Nephron progenitor cell (in vitro differentiated cells): ENCODE results near the gene ELK3.
A peak's percentile ranks its signal among the peaks of the same experiment; 100 is the strongest.

Experiments used
- DNase-seq: peaks from one replicate; pipeline ENCODE4 v3.0.0; 2021
- H3K27ac Mint-ChIP-seq: 2 replicates; pipeline ENCODE4 v1.8.0; 2021; ENCODE audit warnings: mild to moderate bottlenecking, moderate library complexity, mixed read lengths
- H3K27me3 Mint-ChIP-seq: 2 replicates; pipeline ENCODE4 v1.8.0; 2021; ENCODE audit warnings: mild to moderate bottlenecking, low read depth, mixed read lengths; ENCODE audit not compliant: poor library complexity
- H3K36me3 Mint-ChIP-seq: 2 replicates; pipeline ENCODE4 v1.8.0; 2021; ENCODE audit warnings: low read depth, mixed read lengths
- H3K4me1 Mint-ChIP-seq: 2 replicates; pipeline ENCODE4 v1.8.0; 2021; ENCODE audit warnings: mixed read lengths
- H3K4me3 Mint-ChIP-seq: 2 replicates; pipeline ENCODE4 v1.8.0; 2021; ENCODE audit warnings: mild to moderate bottlenecking, moderate library complexity, mixed read lengths
- H3K9me3 Mint-ChIP-seq: 2 replicates; pipeline ENCODE4 v1.8.0; 2021; ENCODE audit warnings: mild to moderate bottlenecking, moderate library complexity, mixed read lengths
- CTCF ChIP-seq: fragments of 200-600 bp; sonication (generic); IDR thresholded peaks from 2 replicates; pipeline ENCODE4 v1.5.0; 2021; ENCODE audit warnings: antibody characterized with exemption

ELK3 gene

GRCh38 chr12:96218989-96219678, 25.0 kb downstream of the ELK3 start:
- no peak for TF ChIP-seq CTCF
- H3K36me3 Mint-ChIP-seq = peaks cover 52% of the 10 kb centered on the region
- DNase-seq = no peak
- H3K27ac Mint-ChIP-seq = no peak overlapping the region
- peaks cover 39% of the 10 kb centered on the region for H3K4me1 Mint-ChIP-seq
- H3K9me3 Mint-ChIP-seq = no peaks in the 10 kb centered on the region
- H3K4me3 Mint-ChIP-seq = no peak overlapping the region
- H3K27me3 Mint-ChIP-seq = no peaks in the 10 kb centered on the region

GRCh38 chr12:96219700-96220206, 25.6 kb downstream of the ELK3 start:
- Mint-ChIP-seq H3K4me1 (peaks cover 34% of the 10 kb centered on the region), H3K27me3 (no peaks in the 10 kb centered on the region), H3K27ac (peak overlapping the region; percentile 70), H3K36me3 (peaks cover 56% of the 10 kb centered on the region), H3K9me3 (no peaks in the 10 kb centered on the region), H3K4me3 (no peak overlapping the region)
- no peak for DNase-seq
- no peak for TF ChIP-seq CTCF

- TF ChIP-seq CTCF = no peak
- Mint-ChIP-seq H3K27me3 (no peaks in the 10 kb centered on the region), H3K4me1 (peaks cover 23% of the 10 kb centered on the region), H3K36me3 (peaks cover 61% of the 10 kb centered on the region), H3K27ac (no peak overlapping the region), H3K4me3 (no peak overlapping the region), H3K9me3 (no peaks in the 10 kb centered on the region)
- no peak for DNase-seq
Measured at GRCh38 chr12:96220902-96221301, 26.7 kb downstream of the ELK3 start.

GRCh38 chr12:96221391-96221790, 27.2 kb downstream of the ELK3 start:
- H3K4me1 Mint-ChIP-seq = peaks cover 19% of the 10 kb centered on the region
- no peaks in the 10 kb centered on the region for H3K9me3 Mint-ChIP-seq
- DNase-seq = no peak
- peaks cover 61% of the 10 kb centered on the region for H3K36me3 Mint-ChIP-seq
- H3K4me3 Mint-ChIP-seq = no peak overlapping the region
- no peak for TF ChIP-seq CTCF
- H3K27me3 Mint-ChIP-seq = no peaks in the 10 kb centered on the region
- no peak overlapping the region for H3K27ac Mint-ChIP-seq

GRCh38 chr12:96223411-96224218, 29.4 kb downstream of the ELK3 start:
- H3K27ac Mint-ChIP-seq = no peak overlapping the region
- TF ChIP-seq CTCF = no peak
- H3K4me1 Mint-ChIP-seq = peaks cover 13% of the 10 kb centered on the region
- H3K36me3 Mint-ChIP-seq = peaks cover 69% of the 10 kb centered on the region
- no peaks in the 10 kb centered on the region for H3K27me3 Mint-ChIP-seq
- no peak for DNase-seq
- H3K9me3 Mint-ChIP-seq = no peaks in the 10 kb centered on the region
- no peak overlapping the region for H3K4me3 Mint-ChIP-seq
